ENCODE results near the gene KIAA0930.

DNA sequence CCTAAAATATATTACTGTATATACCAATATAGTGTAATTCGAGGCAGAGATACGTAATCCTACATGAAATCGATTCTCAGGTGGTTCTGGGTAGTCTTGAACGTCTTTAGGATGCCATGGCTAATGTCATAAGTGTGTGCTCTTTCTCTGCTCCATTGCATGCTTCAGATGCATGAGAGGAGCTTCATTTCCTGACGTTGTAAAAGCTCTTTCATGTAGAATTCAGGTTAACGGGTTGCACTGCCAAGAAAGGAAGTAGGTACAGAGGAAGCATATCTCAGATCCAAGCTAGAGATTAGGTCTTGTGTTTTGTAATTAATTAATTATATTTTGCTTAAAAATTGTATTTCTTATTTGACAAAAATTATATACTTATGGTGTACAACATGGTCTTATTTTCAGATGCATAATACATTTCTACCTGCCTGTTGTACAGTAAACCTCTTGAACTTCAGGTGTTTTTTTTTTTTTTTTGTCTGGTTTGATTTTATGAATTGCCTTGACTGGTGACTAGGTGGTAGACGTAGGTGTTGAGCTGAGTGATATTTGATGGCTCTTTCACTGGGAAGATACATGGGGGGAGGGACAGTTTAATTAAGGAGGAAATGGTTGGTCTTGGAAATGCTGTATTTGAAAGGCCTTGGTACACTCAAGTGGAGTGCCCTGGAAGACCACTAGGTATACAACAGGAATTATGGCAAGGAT lies 67.7 kb downstream of the KIAA0930 start:
- TF ChIP-seq, protein P1, sequence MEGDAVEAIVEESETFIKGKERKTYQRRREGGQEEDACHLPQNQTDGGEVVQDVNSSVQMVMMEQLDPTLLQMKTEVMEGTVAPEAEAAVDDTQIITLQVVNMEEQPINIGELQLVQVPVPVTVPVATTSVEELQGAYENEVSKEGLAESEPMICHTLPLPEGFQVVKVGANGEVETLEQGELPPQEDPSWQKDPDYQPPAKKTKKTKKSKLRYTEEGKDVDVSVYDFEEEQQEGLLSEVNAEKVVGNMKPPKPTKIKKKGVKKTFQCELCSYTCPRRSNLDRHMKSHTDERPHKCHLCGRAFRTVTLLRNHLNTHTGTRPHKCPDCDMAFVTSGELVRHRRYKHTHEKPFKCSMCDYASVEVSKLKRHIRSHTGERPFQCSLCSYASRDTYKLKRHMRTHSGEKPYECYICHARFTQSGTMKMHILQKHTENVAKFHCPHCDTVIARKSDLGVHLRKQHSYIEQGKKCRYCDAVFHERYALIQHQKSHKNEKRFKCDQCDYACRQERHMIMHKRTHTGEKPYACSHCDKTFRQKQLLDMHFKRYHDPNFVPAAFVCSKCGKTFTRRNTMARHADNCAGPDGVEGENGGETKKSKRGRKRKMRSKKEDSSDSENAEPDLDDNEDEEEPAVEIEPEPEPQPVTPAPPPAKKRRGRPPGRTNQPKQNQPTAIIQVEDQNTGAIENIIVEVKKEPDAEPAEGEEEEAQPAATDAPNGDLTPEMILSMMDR (IDR thresholded peaks at IDR 0.05), result no peak
- TF ChIP-seq EP300 (IDR thresholded peaks at IDR 0.05; ENCODE audit: low read depth) (no peak), POLR2AphosphoS5 (IDR thresholded peaks at IDR 0.05) (no peak), POLR2A (IDR thresholded peaks at IDR 0.05) (no peak)
